AG08395 (cell line): ENCODE data around the gene CHIC2.
"Not testable (repeated sequence)": the region's sequence is repeated elsewhere in the genome, so short reads cannot be mapped to it uniquely, and the experiment has no call there.

ENCODE experiments used
- DNase-seq: peaks from one replicate; pipeline ENCODE4 v3.0.0; 2012; ENCODE audit warnings: mixed read lengths, low spot score

The CHIC2 gene

DNA sequence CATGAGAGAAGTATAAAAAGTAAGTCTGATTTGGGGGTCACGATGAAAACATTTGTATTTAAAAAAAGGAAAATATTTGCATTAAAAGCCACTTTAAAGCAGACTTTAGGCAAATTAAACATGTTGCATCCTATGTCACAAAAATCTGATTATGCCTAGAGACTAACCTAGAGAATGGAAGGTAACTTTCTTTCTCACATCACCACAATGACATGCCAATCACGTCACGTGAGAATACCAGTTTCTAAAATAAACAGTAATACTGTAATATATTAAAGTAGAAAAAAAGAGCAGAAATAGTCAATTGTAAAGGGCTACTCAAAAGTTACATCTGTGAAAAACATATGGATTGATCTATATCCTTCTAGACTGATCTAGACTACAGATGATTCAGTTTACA is 3.3 kb downstream of the CHIC2 start:
- no peak for DNase-seq

- DNase-seq, result no peak
Measured at GRCh38 chr4:54060116-54060515, 4.3 kb downstream of the CHIC2 start.

- DNase-seq, result no peak
Measured at GRCh38 chr4:54058171-54058570, 6.2 kb downstream of the CHIC2 start.

DNA sequence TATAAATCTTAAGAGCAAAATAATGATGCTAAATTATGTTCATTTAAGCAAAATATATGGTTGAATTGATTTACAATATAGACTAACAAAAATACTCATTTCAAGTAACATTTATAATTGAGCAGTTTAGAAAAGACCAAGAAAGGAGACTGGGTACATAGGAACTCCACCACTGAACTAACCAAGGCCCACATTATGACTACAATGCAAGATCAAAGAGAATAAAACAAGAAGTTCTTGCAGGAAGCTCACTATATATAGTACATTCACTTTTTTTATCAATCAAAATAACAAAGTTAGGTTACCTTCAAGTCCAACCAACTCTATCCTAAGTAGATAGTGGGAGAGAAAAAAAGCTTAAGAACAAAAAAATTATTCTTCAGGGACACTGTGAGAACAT is 8.0 kb downstream of the CHIC2 start:
- DNase-seq, result no peak

GRCh38 chr4:54055494-54055893 is 8.9 kb downstream of the CHIC2 start:
- DNase-seq, result no peak

DNA sequence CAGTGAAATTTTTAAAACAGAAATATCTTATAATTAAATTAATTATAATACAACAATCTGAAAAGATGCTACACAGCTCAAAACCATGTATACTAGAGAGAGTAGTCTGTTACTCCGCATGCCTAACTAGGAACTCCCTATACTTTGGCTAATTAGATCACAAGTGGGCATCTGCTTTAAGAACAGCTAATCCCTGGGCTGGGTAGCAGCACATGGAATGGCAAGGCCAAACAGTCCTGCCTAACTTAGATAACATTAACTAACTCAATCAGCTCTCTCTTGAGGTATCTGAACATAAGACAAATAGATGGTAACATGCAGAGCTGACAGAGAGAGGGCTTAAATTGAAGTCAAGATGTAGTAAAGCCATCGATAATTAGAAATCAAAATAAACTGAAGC is 9.9 kb downstream of the CHIC2 start:
- no peak for DNase-seq

GRCh38 chr4:54053322-54053721 is 11.1 kb downstream of the CHIC2 start:
- DNase-seq, result not testable (repeated sequence)

- peak; percentile 7 for DNase-seq
Measured at GRCh38 chr4:54050214-54050904, 14.0 kb downstream of the CHIC2 start.

DNA sequence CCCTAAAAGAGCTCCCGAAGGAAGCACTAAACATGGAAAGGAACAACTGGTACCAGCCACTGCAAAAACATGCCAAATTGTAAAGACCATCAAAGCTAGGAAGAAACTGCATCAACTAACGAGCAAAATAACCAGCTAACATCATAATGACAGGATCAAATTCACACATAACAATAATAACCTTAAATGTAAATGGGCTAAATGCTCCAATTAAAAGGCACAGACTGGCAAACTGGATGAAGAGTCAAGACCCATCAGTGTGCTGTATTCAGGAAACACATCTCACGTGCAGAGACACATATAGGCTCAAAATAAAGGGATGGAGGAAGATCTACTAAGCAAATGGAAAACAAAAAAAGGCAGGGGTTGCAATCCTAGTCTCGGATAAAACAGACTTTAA is 20.8 kb downstream of the CHIC2 start:
- not testable (repeated sequence) for DNase-seq

DNA sequence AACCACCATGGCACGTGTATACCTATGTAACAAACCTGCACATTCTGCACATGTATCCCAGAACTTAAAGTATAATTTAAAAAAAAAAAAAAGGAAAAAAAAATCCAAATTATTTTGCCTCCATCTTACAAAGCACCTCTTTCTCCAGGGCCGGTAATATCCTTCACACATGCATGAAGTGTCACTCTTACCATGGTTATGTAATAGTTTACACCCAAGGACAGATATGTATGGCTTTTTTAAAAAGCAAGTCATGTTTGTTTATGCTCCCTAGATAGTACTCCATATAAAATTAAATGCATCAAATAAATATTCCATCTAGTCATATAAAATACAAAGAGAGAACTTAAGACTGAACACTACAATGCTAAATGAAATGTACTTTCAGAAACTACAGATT is 22.5 kb downstream of the CHIC2 start:
- no peak for DNase-seq

DNA sequence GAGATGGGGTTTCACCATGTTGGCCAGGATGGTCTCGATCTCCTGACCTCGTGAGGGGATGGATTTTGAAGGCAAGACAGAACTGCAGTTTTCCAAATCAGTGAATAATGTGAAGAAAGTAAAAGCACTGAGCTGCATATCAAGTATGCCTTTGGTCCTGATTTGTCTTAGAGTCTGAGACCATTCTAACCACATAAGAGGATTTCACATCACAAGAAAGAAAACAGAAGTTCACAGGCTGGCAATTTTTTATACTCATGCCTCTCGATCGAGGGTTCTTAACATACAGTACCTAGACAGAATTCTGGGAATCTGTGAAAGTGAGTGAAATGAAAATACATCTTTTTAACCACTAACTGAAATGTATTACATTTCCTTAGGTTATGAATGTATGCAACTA is 23.3 kb downstream of the CHIC2 start:
- no peak for DNase-seq

GRCh38 chr4:54038056-54038455 is 26.3 kb downstream of the CHIC2 start:
- DNase-seq, result no peak

- DNase-seq, result no peak
Measured at GRCh38 chr4:54036184-54036583, 28.2 kb downstream of the CHIC2 start.

GRCh38 chr4:54032558-54033135 is 31.8 kb downstream of the CHIC2 start:
- no peak for DNase-seq

DNA sequence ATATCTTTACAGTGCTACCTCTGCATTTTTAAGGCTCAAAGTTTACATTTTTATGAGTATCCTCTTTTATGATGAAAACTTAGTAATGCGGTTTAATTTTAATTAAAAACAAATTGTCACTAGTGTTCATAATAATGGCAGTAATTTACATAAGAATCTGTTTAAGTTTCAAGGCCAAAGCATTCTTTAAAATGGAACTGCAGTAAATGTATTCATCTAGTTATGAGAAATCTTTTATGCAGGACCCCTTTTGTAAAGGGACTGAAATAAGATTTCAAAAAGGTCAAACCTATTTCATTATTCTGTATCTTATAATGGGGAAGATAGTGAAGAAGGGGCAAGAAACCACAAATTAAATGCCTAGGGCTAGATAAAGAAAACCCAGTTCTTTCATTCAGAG is 37.1 kb downstream of the CHIC2 start:
- no peak for DNase-seq

GRCh38 chr4:54025582-54025981 is 38.8 kb downstream of the CHIC2 start:
- no peak for DNase-seq

GRCh38 chr4:54023019-54023418 is 41.4 kb downstream of the CHIC2 start:
- DNase-seq, result not testable (repeated sequence)

DNA sequence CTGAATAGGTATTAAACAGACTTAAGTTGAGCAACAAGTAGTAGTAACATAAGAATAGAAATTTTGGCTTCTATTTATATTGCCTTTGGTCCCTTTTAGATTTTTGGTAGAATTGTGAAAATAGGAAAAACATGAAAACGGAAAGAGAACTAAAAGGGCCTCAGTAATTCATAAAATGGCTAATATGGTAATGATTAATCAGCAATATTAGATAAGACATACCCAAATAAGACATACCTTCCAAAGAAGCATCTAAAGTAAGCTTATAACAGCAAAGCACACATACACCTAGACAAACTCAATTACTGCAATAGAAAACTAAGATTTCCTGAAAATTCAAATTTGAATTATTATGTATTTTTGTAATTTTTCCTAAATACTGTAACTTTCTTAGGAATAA is 46.4 kb downstream of the CHIC2 start:
- no peak for DNase-seq

GRCh38 chr4:54017308-54017707 is 47.1 kb downstream of the CHIC2 start:
- no peak for DNase-seq

DNA sequence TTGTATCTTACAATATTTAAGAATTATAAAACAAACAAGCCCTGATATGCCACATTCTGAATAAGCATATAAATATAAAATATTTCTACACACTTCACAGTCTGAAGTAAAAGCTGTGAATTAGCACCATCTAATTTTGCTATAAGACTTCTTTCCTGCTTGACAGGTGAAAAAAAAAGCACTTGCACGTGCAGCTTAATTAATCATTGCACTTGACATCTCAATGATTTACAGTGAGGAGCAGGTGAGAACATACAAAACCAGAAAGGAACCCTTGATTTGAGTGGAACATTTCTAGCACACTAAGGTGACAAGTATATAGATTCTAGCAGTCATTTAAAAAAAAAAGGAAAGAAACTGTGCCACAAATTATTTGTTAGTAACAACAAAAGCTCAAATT is 47.9 kb downstream of the CHIC2 start:
- no peak for DNase-seq

- DNase-seq, result no peak
Measured at GRCh38 chr4:54015423-54016030, 48.9 kb downstream of the CHIC2 start.

DNA sequence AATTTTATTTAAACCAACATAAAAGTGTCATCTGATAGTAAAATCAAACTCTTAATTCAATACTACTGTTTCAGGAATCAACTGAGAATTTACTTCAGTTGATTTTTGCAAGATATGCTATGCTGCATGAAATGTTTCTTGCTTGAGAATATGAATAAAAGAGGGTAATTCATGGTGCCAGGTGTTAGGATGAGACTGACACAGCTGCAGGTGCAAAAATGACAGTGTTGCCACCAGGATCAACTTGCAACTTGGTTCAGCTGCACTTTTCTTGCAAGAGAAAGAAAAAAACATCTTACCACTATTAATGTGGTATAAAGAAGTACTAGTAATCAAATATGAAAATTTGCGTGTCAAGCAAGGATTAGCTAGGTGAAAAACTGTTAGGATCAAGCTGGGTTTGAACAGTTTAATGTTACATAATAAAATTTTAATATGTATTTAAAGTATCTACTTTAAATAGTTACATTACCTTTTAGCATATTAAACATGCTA is 49.7 kb downstream of the CHIC2 start:
- DNase-seq, result no peak

- DNase-seq, result no peak
Measured at GRCh38 chr4:54011201-54011600, 53.2 kb downstream of the CHIC2 start.

GRCh38 chr4:54006755-54007154 is 57.6 kb downstream of the CHIC2 start:
- DNase-seq, result no peak
